Activated CD8-positive, alpha-beta memory T cell treated with anti-CD3 and anti-CD28 coated beads, Interleukin-2, amount 50 U/mL, for 48 hours (primary cell): Measurements from ENCODE around the gene ZNF333.

Source experiments
- DNase-seq: peaks from one replicate; pipeline ENCODE4 v3.0.0-alpha.2; 2020

ZNF333 gene

GRCh38 chr19:14689598-14690503, at the start of gene ZNF333:
Gene ZNF333, plus strand, starts transcription at chr19:14690048. Its CDS starts 3,444 bp downstream, at chr19:14693492.
- DNase-seq, result peak; percentile 100

DNA sequence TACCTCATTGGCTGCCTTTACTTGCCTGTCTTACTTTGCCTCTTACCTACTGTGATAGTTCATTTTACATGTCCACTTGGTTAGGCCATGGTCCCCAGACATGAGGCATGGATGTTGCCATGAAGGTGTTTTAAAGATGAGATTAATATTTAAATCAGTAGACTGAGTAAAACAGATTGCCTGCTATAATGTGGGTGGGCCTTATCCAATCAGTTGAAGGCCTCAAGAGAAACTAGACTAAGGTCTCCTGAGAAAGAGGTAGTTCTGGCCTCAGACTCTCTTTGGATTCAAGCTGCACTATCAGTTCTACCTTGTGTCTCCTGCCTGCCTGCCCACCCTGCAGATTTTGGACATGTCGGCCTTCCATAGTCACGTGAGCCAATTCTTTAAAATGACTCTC, 41.3 kb upstream of the ZNF333 start:
- no peak for DNase-seq

- no peak for DNase-seq
These were observed 40.8 kb upstream of the ZNF333 start for GRCh38 chr19:14649020-14649419.

GRCh38 chr19:14650161-14650560, 39.7 kb upstream of the ZNF333 start:
- no peak for DNase-seq

- DNase-seq, result no peak
These were observed 34.9 kb upstream of the ZNF333 start for GRCh38 chr19:14654786-14655560.

GRCh38 chr19:14655726-14656125, 34.1 kb upstream of the ZNF333 start:
- no peak for DNase-seq

GRCh38 chr19:14659874-14660489, 29.9 kb upstream of the ZNF333 start:
- no peak for DNase-seq

GRCh38 chr19:14661372-14661924, 28.4 kb upstream of the ZNF333 start:
- no peak for DNase-seq

DNA sequence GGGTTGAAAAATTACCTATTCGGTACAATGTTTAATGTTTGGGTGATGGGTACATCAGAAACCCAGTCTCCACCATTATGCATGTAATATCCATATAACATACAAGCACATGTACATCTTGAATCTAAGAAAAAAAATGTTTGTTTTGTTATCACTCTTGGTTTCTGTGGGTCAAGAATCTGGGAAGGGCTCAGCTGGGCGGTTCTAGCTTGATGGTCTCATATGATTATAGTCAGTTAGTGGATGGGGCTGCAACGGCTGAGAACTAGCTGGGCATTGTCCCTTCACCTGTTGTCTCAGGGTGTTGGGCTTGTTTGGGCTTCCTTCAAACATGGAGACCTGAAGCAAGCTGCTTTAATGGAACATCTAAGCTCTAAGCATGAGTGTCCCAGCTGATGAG, 19.9 kb upstream of the ZNF333 start:
- DNase-seq, result no peak

DNA sequence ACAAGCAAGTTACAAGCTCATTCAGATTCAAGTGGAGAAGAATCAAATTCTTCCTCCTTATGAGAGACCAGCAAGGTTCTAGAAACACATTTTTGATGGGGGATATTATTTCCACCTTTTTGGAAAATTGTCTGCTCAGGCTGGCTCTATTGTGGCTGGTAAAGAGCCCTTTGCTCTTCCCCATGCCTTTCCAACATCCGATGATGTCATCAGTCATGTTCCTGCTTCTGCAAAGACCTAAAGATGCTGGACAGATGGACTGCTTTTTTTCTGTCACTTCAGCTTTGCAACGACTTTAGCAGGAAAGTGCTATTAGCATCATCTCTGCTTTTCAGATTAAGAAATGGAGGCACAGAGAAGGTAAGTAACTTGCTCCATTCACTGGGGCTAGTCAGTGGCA, 19.4 kb upstream of the ZNF333 start:
- no peak for DNase-seq

GRCh38 chr19:14672188-14672872, 17.5 kb upstream of the ZNF333 start:
- DNase-seq, result no peak

DNA sequence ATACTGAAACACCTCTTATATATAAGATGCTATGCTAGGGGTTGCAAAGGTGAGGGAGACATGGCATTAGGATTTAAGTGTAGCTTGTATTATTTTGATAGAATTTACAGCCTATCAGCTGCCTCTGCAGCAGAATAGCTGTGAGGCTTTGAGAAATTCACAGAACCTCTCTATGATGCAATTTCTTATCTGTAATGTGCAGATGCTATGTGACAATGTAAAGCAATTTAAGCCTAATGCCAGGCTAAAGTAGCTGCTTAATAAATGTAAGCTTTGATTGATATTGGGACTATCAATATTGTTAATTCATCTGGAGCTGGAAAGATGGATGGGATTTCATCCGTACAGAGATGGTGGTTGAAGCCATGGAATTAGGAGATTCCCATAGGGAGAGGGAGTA, 16.8 kb upstream of the ZNF333 start:
- no peak for DNase-seq

DNA sequence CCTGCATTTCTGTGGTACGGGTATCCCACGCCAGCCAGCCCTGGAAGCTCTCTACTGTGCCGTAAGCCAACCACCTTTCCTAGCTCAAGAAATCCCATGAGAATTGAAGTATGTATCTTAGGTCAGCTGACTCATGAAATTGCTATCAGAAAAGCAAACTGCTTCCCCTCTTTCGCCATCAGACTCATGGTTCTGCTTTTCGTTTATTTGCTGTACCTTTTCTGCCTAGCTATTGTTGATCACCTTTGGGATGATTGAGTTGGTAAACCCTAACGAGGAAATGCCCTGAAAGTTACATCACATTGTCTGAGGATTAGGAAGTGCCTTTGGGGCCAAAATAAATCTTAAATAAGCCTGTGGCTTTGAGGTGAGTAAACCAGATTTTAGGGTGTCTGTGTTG, 15.1 kb upstream of the ZNF333 start, which contains the start of gene ADGRE3:
Gene ADGRE3 (minus strand): TSS at position 81 of the 400 bp plus-strand sequence. CDS start 74 bp downstream, at position 7.
- no peak for DNase-seq

GRCh38 chr19:14676762-14677161, 13.1 kb upstream of the ZNF333 start:
- DNase-seq, result no peak

- DNase-seq, result no peak
These were observed 12.4 kb upstream of the ZNF333 start for GRCh38 chr19:14677464-14677863.

DNA sequence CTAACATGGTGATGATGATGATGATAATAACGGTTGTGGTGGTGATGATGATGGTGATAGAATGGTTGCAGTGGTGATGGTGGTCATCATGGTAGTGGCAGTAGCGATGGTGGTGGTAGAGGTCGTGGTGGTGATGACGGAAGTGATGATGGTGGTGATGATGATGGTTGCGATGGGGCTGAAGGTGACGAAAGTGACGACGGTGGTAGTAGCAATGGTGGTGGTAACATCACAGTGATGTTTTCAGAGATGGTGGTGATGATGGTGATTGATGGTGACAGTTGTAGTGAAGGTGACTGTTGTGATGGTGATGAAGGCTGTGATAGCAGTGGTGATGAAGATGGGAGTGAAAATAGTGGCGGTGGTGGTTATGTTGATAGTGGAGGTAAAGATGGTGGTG, 11.6 kb upstream of the ZNF333 start:
- DNase-seq, result no peak

DNA sequence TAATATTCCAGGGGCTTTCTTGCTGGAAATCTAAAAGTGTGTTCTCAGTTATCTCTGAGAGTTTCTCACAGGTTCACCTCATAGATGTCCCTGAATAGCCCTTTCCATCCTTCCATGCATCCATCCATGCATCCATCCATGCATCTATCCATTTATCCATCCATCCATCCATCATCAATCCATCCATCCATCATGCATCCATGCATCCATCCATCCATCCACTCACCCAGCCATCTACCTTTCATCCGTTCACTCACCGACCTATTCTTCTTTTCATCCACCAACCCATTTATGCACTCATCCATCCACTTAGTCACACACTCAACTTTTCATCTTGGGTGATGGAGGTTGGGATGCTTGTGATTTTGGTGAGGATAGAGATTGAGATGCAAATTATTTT, 7.8 kb upstream of the ZNF333 start:
- DNase-seq, result no peak

- DNase-seq, result no peak
These were observed 6.4 kb upstream of the ZNF333 start for GRCh38 chr19:14683439-14683838.

DNA sequence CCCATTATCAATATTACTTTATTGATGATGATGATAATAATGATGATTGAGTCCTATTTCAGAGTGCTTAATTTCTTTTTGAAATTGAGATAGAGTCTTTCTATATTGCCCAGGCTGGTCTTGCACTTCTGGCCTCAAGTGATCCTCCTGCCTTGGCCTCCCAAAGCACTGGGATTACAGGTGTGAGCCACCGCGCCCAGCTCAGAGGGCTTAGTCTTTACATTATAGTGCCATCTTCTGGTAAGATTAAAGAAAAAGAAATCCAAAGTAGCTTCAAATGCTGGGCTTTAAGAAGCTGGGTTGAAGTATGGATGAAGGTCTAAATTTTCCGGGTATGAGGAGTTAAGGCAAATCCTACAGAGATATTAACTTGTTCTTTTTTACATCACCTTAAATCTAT, 3.4 kb upstream of the ZNF333 start:
- DNase-seq, result peak; percentile 60

DNA sequence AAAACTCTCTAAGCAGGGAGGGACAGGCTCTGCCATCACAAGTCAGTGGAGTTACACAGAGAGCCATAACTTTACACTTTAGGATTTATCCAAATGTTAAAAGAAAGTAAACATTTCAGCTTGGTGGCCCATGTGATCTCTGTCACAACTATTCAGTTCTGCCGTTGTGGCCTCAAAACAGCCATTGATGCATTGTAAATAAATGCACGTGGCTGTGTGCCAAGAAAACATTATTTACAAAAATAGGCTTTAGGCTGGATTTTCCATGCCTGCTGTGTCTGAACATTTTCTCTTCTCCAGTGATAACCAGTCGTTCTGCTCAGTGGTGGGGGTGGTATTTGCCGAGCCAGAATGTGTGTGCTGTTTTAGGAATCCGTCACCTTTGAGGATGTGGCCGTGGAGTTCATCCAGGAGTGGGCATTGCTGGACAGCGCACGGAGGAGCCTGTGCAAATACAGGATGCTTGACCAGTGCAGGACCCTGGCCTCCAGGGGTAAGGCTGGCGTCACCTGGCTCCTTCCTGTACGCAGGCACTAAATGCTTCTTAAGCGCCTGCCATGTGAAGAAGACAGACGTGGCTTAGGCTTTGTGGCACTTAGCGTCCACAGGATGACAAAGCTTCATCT, 4.9 kb downstream of the ZNF333 start:
- DNase-seq, result no peak

DNA sequence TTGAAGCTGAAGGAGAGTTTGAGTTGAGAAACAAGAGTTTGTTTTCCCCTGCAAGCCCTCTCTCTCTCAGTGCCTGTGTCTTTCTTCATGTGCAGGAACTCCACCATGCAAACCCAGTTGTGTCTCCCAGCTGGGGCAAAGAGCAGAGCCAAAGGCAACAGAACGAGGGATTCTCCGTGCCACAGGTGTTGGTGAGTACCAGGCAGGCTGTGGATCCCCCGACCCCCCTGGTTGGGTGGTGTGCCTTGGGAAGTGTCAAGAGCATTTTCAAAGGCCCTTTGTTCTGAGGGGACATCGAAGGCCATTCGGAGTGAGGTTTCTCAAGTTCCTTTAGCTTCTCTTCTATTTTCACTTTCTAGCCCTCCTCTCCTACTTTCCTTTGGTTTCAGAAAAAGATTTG, 5.6 kb downstream of the ZNF333 start:
- DNase-seq, result no peak

- no peak for DNase-seq
These were observed 9.8 kb downstream of the ZNF333 start for GRCh38 chr19:14699641-14700040.
